GM10248 (cell line): ENCODE data around the gene VDR.

ENCODE experiments used
- CTCF ChIA-PET: fragments of 300-600 bp; sonication (Branson Sonifier 250); formaldehyde crosslinking; extraction: SDS; loops from one replicate; lab custom pipeline; 2021; ENCODE audit warnings: antibody characterized with exemption; lab: Yijun Ruan, JAX
- POLR2A ChIA-PET: fragments of 350-650 bp; sonication (Branson Sonifier 250); formaldehyde crosslinking; extraction: SDS; loops from one replicate; lab custom pipeline; 2020; ENCODE audit warnings: antibody characterized with exemption; lab: Yijun Ruan, JAX
- DNase-seq: peaks from one replicate; pipeline ENCODE4 v3.0.0; 2012; ENCODE audit errors: extremely low spot score
- TF ChIP-seq, protein P1 (sequence below): IDR thresholded peaks from 2 replicates; pipeline ENCODE4 v1.5.1; 2012; ENCODE audit warnings: mild to moderate bottlenecking, low read depth; ENCODE audit errors: extremely low read depth, missing control alignments, control extremely low read depth

Gene VDR

DNA sequence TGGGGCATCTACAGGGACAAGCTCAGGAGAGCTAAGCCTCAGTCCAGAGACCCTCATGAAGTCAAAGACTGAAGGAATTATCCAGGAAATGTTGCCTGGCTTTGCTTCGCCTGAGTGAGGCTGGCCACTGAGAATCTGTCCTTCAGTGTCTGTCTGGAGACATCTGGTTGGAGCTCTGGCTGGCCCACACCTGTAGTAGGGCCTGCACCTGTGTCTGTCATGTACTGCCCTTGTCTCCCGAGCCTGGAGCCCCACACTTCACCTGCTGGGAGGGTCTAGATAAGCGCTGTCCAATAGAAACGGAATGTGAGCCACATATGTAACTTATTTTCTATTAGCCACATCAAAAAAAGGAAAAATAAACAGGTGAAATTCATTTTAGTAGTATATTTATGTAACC, 75.2 kb downstream of the VDR start:
- no peak for DNase-seq
- CTCF ChIA-PET = interaction anchor here (3.9 to 23.4 kb wide), 5 partner anchors 9 to 88 kb away, joined by 65 to 685 read pairs (median 230); partner anchors contain the start of gene HDAC7
- TF ChIP-seq, protein P1, sequence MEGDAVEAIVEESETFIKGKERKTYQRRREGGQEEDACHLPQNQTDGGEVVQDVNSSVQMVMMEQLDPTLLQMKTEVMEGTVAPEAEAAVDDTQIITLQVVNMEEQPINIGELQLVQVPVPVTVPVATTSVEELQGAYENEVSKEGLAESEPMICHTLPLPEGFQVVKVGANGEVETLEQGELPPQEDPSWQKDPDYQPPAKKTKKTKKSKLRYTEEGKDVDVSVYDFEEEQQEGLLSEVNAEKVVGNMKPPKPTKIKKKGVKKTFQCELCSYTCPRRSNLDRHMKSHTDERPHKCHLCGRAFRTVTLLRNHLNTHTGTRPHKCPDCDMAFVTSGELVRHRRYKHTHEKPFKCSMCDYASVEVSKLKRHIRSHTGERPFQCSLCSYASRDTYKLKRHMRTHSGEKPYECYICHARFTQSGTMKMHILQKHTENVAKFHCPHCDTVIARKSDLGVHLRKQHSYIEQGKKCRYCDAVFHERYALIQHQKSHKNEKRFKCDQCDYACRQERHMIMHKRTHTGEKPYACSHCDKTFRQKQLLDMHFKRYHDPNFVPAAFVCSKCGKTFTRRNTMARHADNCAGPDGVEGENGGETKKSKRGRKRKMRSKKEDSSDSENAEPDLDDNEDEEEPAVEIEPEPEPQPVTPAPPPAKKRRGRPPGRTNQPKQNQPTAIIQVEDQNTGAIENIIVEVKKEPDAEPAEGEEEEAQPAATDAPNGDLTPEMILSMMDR = no peak
- POLR2A ChIA-PET = interaction anchor here (0.9 kb wide), 1 partner anchor 39 kb away, joined by 3 read pairs; no protein-coding TSS in a partner anchor

DNA sequence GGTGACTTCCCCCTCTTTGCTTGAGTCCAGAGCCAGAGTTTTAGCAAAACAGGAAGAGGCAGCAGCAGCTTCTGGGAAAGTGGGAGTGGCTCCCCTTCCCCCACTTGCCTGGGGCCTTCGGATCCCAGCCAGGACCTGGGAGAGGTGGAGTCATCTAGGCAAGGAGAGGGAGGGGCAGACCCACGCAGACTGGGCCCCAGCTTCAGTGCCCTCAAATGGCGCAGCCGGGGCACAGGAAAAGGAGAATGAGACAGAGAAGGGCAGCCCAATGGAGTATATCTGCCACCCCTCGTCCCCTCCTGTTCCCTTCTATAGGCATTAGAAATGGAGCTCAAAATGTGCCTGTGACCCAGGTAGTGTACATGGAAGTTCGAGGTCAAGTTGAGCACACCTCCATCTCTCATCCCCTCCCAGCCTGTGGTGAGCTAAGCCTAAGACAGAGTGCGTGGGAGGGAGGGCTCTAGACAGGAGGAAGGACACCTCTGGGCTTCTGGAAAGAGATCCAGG, 75.8 kb downstream of the VDR start:
- ChIA-PET POLR2A (interaction anchor here (0.9 to 1.6 kb wide), 2 partner anchors 15 to 40 kb away, joined by 3 read pairs; no protein-coding TSS in a partner anchor), CTCF (interaction anchor here (1.3 to 23.4 kb wide), 7 partner anchors 9 to 112 kb away, joined by 4 to 685 read pairs (median 76); partner anchors contain the start of gene HDAC7)
- DNase-seq = no peak
- TF ChIP-seq, protein P1 = no peak

DNA sequence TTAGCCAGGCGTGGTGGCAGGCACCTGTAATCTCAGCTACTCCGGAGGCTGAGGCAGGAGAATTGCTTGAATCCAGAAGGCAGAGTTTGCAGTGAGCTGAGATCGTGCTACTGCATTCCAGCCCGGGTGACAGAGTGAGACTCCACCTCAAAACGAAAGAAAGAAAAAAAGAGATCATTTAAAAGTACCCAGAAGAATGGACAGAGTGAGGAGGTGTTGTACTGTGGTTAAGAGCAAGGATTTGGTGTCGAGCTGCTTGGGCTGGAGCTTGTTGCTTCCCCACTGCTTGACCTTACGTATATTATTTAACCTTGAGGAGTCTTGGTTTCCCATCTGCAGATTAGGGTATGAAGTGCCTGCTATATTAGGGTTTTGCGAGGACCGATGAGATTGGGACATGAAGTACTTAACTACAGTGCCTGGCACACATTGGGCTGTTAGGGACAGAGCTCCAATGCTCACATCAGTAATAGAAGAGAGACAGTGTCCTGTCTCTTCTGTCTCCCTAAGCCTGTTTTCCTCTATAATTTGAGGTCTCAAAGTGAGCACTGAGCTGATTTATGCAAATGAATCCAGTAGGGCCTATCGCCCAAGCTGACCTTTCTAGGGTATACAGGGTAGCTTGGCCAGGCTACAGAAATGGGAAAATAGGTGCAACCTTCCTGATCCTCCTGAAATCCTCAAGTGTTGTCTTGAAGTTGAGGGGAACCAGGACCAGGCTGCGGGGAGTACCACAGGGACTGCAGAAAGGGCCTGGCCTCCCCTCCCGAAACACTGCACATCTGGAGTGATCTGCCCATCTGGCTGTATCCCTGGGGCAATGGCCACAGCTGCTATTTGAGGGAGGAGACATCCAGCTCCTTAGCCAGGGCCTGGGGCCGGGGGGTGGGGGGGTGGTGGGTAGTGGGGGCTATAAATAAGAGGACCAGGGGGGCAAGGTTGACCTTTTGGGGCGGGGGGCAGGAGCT, 76.5 kb downstream of the VDR start:
- POLR2A ChIA-PET = interaction anchor here (1.6 kb wide), 1 partner anchor 14 kb away, joined by 3 read pairs; no protein-coding TSS in a partner anchor
- TF ChIP-seq, protein P1 = no peak

DNA sequence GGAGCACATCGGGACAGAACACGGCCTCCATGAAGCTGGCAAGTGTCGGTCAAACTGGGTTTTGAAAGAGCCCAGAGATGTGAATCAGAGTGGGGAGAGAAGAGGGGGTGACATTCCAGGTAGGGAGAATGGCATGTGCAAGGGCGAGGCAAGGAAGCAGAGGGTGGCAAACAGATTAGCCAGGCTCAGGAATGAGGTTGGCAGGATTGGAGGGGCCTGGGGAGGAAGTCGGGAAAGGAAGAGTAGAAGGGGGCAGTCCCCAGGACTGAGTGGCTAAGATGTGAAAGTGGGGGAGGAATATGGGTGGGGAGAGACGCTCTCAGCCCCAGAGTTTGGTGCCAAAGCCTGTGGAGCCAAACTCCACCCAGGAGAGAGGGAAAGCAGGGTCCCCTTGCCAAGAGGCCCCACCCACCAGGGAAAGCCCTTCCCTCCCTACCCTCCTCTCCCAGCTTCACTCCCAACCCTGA, 79.6 kb downstream of the VDR start:
- ChIA-PET CTCF (interaction anchor here (1.9 to 23.4 kb wide), 2 partner anchors 13 to 25 kb away, joined by 10 to 685 read pairs; no protein-coding TSS in a partner anchor), POLR2A (no interaction called here)
- TF ChIP-seq, protein P1 = no peak
- DNase-seq = no peak

More for the DNA sequence above, 76.5 kb downstream of the VDR start:
- DNase-seq = no peak
- CTCF ChIA-PET = interaction anchor here (1.3 to 23.4 kb wide), 8 partner anchors 7 to 112 kb away, joined by 4 to 685 read pairs (median 70); partner anchors contain the start of gene HDAC7

DNA sequence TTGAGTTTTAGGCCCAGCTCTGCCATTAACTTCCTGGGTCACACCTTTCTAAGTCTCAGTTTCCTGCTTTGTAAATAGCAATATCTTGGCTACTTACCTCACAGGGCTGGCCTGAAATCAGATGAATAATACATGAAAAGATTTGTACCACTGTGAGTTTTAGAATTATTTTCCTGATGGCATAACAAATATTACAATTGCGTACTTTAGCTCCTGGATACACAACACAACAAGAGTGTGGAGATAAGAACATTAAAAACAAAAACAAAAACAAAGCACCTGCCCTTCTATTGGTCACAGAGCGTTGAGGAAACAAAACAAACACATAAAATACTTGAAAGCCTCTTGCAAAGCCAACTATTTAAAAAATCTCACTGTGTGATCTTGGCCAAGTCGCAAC, 80.2 kb downstream of the VDR start:
- POLR2A ChIA-PET = no interaction called here
- TF ChIP-seq, protein P1 = no peak
- CTCF ChIA-PET = interaction anchor here (1.9 to 23.4 kb wide), 2 partner anchors 13 to 25 kb away, joined by 10 to 685 read pairs; no protein-coding TSS in a partner anchor
- DNase-seq = no peak

DNA sequence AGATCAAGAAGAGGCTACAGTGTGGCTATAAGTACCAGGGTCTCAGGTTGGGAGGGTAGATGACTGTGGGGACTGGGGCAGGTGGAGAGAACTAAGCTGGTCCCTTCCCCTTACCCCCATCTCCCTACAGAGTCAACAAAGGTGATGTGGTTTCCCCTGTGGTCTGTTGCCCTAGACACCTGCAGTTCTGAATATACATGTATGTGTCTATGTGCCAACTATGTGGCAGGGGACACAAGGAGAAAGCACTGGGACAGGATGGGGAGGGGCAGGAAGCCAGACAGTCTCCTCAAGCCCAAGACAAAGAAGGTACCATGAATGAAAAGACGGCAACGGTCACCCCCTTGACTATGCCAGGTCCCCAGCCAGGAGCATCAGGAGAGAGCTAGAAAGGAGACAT, 80.6 kb downstream of the VDR start:
- DNase-seq = no peak
- TF ChIP-seq, protein P1 = no peak
- CTCF ChIA-PET = interaction anchor here (1.9 to 23.4 kb wide), 2 partner anchors 14 to 24 kb away, joined by 10 to 685 read pairs; no protein-coding TSS in a partner anchor
- POLR2A ChIA-PET = no interaction called here
